GM19023 (cell line): Measurements from ENCODE around the gene PLXDC2.

Experiments
- ATAC-seq: cut with Tn5 transposase; IDR thresholded peaks from one replicate; pipeline ENCODE4 v1.9.1; 2021; ENCODE audit warnings: mild to moderate bottlenecking, moderate library complexity; ENCODE audit not compliant: unreplicated experiment

Gene PLXDC2

GRCh38 chr10:20314431-20314830 is 498.2 kb downstream of the PLXDC2 start:
- no peak for ATAC-seq

DNA sequence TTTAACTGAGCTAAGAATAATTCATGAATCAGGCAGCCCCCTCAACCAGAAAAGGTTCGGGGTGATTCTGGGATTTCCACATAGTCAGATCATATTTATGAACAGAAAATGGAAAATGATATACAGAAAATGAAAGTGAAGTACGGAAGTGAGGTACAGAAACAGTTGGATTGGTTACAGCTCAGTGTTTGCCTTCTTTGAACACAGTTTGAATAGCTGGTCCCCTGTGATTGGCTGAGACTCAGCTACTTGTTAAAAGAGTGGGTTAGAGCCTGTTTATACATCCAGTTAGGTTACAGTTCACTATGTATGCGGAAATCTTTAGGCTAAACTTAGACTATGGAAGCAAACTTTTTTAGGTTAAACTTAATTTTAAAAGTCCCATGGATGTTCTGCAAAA is 511.7 kb downstream of the PLXDC2 start:
- ATAC-seq: no peak

GRCh38 chr10:20330246-20330645 is 514.0 kb downstream of the PLXDC2 start:
- no peak for ATAC-seq

- no peak for ATAC-seq
These were observed 518.3 kb downstream of the PLXDC2 start for GRCh38 chr10:20334559-20334958.
